Common myeloid progenitor, CD34-positive (primary cell): ENCODE data around the gene CYTH1.

ENCODE experiments used
- CTCF ChIA-PET: fragments of 350-600 bp; sonication (Branson Sonifier 250); formaldehyde crosslinking; loops from one replicate; lab custom pipeline; 2021; ENCODE audit warnings: antibody characterized with exemption; lab: Charles Lee
- POLR2A ChIA-PET: fragments of 350-600 bp; sonication (Branson Sonifier 250); formaldehyde crosslinking; loops from one replicate; lab custom pipeline; 2021; ENCODE audit warnings: antibody characterized with exemption; lab: Charles Lee
- DNase-seq, 3 donors: peaks; one replicate each; pipeline versions ENCODE4 v3.0.0 to v3.0.0-alpha.2; 2013
- H3K27ac ChIP-seq, 2 experiments: 1 replicate in 1 of 2; 2 replicates in 1 of 2; pipeline ENCODE4 v1.7.0; 2013; ENCODE audit warnings: inconsistent platforms in 2 of 2, low read length in 2 of 2, mild to moderate bottlenecking in 2 of 2, low read depth in 1 of 2, moderate library complexity in 1 of 2; ENCODE audit not compliant: severe bottlenecking in 2 of 2, insufficient read depth in 1 of 2, poor library complexity in 1 of 2
- H3K27me3 ChIP-seq, 5 experiments: replicated peaks in 2 of 5; 1 replicate in 3 of 5; 2 replicates in 2 of 5; pipeline versions ENCODE4 v1.6.1 to v1.7.0; 2013; ENCODE audit warnings: low read length in 4 of 5, mild to moderate bottlenecking in 2 of 5, moderate library complexity in 2 of 5, inconsistent platforms in 1 of 5; ENCODE audit not compliant: insufficient read depth in 5 of 5, control insufficient read depth in 4 of 5
- H3K36me3 ChIP-seq, 4 experiments: 1 replicate in 2 of 4; 2 replicates in 2 of 4; pipeline versions ENCODE4 v1.6.1 to v1.7.0; 2013; ENCODE audit warnings: low read length in 3 of 4, control low read depth in 1 of 4, mild to moderate bottlenecking in 1 of 4; ENCODE audit not compliant: control insufficient read depth in 4 of 4, insufficient read depth in 4 of 4
- H3K4me1 ChIP-seq, 4 experiments: 1 replicate in 3 of 4; 2 replicates in 1 of 4; pipeline versions ENCODE4 v1.6.1 to v1.7.1; 2013; ENCODE audit warnings: low read length in 3 of 4, mild to moderate bottlenecking in 3 of 4, control low read depth in 1 of 4, inconsistent platforms in 1 of 4, moderate library complexity in 1 of 4; ENCODE audit not compliant: control insufficient read depth in 4 of 4, insufficient read depth in 4 of 4; ENCODE audit errors: control extremely low read depth in 1 of 4
- H3K4me3 ChIP-seq, 7 experiments: 1 replicate in 4 of 7; 2 replicates in 3 of 7; pipeline versions ENCODE4 v1.5.1 to v1.7.0; 2013; ENCODE audit warnings: mild to moderate bottlenecking in 7 of 7, low read length in 6 of 7, moderate library complexity in 6 of 7, inconsistent platforms in 2 of 7, low read depth in 2 of 7, control low read depth in 1 of 7; ENCODE audit not compliant: insufficient read depth in 4 of 7, control insufficient read depth in 1 of 7; ENCODE audit errors: extremely low read depth in 1 of 7
- H3K9me3 ChIP-seq, 5 experiments: 1 replicate in 4 of 5; 2 replicates in 1 of 5; pipeline versions ENCODE4 v1.6.1 to v1.7.1; 2013; ENCODE audit warnings: low read length in 4 of 5, mild to moderate bottlenecking in 2 of 5, inconsistent platforms in 1 of 5, low read depth in 1 of 5, moderate library complexity in 1 of 5; ENCODE audit not compliant: control insufficient read depth in 4 of 5, insufficient read depth in 2 of 5; ENCODE audit errors: control extremely low read depth in 1 of 5
- WGBS: methylation state at CpG from one replicate; pipeline ENCODE4 v1.1.5; 2013; ENCODE audit not compliant: insufficient coverage; 5-methylcytosine and 5-hydroxymethylcytosine counted together

The CYTH1 gene

DNA sequence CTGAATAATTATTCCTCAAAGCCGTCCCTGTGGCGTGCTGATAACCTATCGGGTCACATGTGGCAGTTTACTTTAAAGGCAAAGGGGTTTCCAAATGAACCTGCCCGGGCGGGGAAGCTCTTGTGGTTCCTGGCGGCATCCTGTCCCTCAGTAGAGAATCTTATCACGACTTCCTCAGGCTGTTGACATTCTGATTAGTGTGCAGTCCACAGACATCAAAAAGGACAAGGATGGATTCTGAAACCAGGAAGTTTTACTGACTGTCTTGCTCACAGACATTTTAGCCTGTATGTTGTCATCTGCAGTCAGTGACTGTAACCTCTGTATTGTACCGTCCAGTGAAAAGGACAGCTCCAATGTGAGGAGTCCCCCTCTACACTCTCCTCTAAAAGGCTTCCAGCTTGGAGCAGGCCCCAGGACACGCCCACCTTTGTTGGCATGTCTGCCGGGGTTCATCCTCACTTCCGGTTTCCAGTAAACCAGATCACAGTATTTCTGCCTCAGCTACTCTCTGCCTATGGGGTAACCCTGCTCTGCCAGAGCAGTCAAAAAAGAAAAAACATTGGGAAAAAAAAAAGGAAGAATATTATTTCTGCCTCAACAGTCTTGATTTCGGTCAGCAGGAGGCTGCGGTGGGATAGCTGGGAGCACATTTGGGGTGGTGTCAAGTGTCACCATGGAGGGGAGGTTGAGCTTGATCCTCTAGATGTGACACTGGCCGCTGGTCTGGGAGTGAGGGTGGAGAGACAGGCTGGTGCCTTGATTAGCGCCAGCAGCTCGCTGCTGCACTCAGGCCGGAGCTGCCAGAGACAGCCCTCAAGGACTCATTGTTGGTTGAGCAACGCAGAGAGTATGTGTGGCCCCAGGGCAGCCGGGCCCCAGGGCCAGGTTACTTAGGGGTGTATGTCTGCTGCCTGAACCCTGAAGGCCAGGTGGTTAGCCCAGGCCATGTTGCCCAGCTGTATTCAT is 115.8 kb downstream of the CYTH1 start:
- 35% methylated on average over 16 of the region's 19 CpGs for WGBS
- DNase-seq, result peak; percentile 95 to 99 (median 97)
- H3K36me3 ChIP-seq, result no peaks in the 10 kb centered on the region
- H3K9me3 ChIP-seq, result no peaks in the 10 kb centered on the region
- no peaks in the 10 kb centered on the region for H3K27me3 ChIP-seq
- ChIA-PET POLR2A (interaction anchor here (0.6 to 1.8 kb wide), 3 partner anchors 8 to 74 kb away, joined by 3 to 10 read pairs (median 4); no protein-coding TSS in a partner anchor), CTCF (interaction anchor here (0.6 to 3.5 kb wide), 10 partner anchors 11 to 68 kb away, joined by 3 to 18 read pairs (median 3); no protein-coding TSS in a partner anchor)
- peaks cover 11 to 33% (median 30%) of the 10 kb centered on the region in 4 experiments for H3K4me1 ChIP-seq
- H3K4me3 ChIP-seq, result peak overlapping the region in 3 of 7 experiments; percentile 0 to 61 (median 34)
- peak overlapping the region in 1 of 2 experiments; percentile 50 for H3K27ac ChIP-seq

DNA sequence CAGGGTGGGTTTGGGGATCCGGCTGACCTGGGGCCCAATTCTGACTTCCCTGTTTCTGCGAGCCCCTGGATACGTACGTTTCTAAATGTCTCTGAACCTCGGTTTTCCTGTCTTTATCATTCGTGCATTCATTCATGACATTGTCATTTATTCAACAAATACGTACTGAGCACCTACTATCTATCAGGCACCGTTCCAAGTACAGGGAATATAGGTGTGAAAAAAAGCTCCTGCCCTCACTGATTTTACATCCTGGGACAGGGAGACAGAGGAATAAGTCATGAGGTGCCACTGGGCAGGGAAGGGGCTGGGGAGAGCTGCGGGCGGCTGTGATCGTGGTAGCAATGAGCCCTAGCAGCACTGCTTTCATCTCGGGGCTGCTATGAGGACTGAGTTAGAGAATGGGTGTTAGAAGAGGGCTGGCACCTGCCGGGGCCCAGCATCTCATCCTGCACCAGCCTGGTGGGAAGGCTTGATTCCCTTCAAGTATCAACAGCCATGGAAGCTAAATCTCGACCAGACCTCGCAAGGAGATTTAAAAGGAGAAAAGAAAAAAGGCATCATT is 116.6 kb downstream of the CYTH1 start:
- Histone ChIP-seq H3K27ac (no peak overlapping the region), H3K36me3 (no peaks in the 10 kb centered on the region), H3K4me1 (peaks cover 11 to 33% (median 30%) of the 10 kb centered on the region in 4 experiments), H3K27me3 (no peaks in the 10 kb centered on the region), H3K4me3 (peak overlapping the region in 4 of 7 experiments; percentile 2 to 61 (median 31)), H3K9me3 (no peaks in the 10 kb centered on the region)
- ChIA-PET POLR2A (interaction anchor here (0.7 to 1.8 kb wide), 2 partner anchors 26 to 73 kb away, joined by 4 to 10 read pairs; no protein-coding TSS in a partner anchor), CTCF (interaction anchor here (1.1 to 3.5 kb wide), 6 partner anchors 12 to 43 kb away, joined by 3 to 18 read pairs (median 4); no protein-coding TSS in a partner anchor)
- 0% methylated on average over 8 of the region's 15 CpGs for WGBS
- no peak for DNase-seq

DNA sequence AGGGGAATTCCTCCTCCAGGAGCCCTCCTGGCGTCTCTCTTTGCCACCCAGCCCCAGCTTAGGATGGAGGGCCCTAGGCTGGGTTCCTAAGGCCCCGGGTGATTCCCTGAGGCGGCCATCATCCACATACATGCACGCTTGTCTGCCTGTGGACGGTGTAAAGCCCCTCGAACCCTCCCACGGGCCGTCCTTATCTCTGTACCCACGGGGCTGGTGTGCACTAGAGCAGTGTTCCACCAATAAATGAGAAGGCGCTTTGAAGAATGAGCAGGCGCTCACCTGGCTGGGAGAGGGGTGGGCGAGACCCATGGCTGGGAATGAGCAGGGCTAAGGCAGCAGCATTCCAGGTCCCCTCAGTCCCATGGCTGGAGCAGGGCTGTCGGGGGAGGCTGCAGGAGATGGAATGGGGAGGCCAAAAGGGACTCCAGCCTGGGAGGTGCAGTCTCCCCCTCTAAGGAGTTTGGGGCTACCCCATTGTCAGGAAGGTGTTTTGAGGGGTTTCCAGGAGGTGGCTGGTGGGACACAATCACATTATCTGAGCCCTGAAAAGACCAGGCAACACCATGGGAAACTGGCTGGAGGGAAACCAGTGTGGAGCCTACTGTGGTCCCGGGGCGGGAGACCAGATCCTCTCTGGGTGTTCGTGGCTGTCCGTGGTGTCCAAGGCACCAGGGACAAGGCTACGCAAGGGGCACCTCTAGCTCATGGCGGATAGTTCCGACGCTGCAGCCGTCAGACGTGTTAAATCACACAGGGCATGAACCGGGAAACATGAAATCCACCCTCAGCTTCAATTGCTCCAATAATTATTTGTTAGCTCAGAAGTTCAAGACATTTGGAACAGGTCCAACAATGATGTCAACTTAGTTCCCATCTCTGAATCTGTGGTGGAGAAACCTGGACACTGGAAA is 117.3 kb downstream of the CYTH1 start:
- CTCF ChIA-PET, result interaction anchor here (1.6 to 3.5 kb wide), 3 partner anchors 11 to 44 kb away, joined by 3 to 18 read pairs (median 9); no protein-coding TSS in a partner anchor

DNA sequence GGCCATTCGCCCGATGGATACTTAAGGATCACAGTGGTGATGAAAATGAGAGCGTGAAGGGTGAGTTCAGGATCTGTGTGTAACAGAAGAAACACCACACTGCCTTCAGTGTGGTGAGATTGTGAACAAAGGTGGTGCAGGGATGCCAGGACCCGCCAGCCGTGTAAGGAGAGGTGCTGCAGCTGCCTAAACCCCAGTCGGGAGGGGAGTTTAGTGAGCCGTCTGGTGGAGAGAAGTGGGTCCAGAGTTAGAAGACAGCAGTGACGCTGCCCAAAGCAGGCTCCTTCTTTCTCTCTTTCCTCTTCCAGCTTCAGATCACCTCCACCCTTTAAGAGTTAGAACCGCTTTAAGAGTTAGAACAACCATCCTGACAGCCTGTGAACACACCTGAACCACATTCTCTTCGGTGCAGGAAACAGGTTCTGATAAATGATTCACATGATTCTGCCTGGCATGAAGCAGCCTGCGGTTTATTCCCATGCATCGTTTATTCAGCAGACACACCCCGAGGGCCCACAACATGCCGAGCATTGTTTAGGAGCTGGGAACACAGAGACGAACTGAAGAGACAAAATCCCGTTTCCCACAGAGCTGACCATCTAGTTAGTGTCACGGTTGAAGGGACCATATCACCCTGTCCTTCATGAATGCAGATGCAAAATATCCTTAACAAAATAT is 120.8 kb downstream of the CYTH1 start:
- Histone ChIP-seq H3K36me3 (no peaks in the 10 kb centered on the region), H3K9me3 (no peaks in the 10 kb centered on the region), H3K4me1 (peaks cover 11 to 22% (median 19%) of the 10 kb centered on the region in 4 experiments), H3K27me3 (no peaks in the 10 kb centered on the region), H3K4me3 (no peak overlapping the region), H3K27ac (no peak overlapping the region)
- ChIA-PET CTCF (interaction anchor here (1.0 to 1.2 kb wide), 2 partner anchors 17 to 47 kb away, joined by 3 to 4 read pairs; no protein-coding TSS in a partner anchor), POLR2A (no interaction called here)
- no peak for DNase-seq
- WGBS, result 91% methylated on average over 16 of the region's 17 CpGs

More for the DNA sequence above, 117.3 kb downstream of the CYTH1 start:
- POLR2A ChIA-PET, result interaction anchor here (1.8 kb wide), 1 partner anchor 72 kb away, joined by 10 read pairs; no protein-coding TSS in a partner anchor
- no peaks in the 10 kb centered on the region for H3K9me3 ChIP-seq
- H3K4me1 ChIP-seq, result peaks cover 11 to 33% (median 30%) of the 10 kb centered on the region in 4 experiments
- H3K4me3 ChIP-seq, result peak overlapping the region in 2 of 7 experiments; percentile 28 to 61
- no peaks in the 10 kb centered on the region for H3K36me3 ChIP-seq
- H3K27ac ChIP-seq, result no peak overlapping the region
- DNase-seq, result peak; percentile 39 to 81 (median 76)
- WGBS, result 67% methylated on average over 23 of the region's 24 CpGs
- H3K27me3 ChIP-seq, result no peaks in the 10 kb centered on the region

DNA sequence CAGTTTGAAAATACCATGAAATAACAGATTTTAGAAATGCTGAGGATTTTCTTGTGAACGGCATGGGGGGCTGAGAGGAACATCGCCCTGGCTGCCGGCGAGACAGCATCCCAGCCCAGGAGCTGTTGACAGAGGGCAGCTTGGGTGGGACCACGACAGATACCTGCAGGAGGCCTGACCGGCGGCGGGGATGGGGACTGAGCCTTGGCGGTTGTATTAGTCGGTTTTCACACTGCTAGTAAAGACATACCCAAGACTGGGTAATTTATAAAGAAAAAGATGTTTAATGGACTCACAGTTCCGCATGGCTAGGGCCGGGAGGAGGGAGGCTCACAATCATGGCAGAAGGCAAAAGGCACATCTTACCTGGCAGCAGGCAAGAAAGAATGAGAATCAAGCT is 122.5 kb downstream of the CYTH1 start:
- Histone ChIP-seq H3K27ac (no peak overlapping the region), H3K4me3 (no peak overlapping the region), H3K36me3 (no peaks in the 10 kb centered on the region), H3K4me1 (peaks cover 0 to 5% (median 2%) of the 10 kb centered on the region in 4 experiments), H3K9me3 (no peaks in the 10 kb centered on the region), H3K27me3 (no peaks in the 10 kb centered on the region)
- WGBS, result 97% methylated on average over 9 of the region's 12 CpGs
- ChIA-PET CTCF (no interaction called here), POLR2A (no interaction called here)
- no peak for DNase-seq

DNA sequence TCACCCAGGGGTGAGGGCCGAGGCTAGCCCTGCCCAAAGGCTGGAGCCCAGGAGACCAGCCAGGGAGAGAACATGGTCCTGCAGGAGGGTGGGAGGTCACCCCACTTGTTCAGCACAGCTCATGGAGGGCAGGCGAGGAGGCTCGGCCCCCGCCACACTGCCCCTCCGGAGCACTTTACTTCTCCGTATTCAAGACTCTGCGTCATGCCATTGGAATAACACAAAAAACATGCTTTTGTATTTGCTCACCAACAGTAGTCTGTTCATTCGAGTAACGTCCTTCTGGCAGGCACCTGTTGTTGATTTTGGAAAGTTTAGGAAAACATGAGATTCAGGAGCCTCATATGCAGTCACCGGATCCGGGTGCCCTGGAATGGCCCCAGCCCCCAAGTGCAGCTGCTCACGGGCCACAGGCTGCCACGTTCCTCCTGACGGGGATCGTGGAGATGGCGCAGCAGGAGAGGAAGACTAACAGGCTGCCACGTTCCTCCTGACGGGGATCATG is 123.7 kb downstream of the CYTH1 start:
- ChIA-PET POLR2A (no interaction called here), CTCF (no interaction called here)
- Histone ChIP-seq H3K4me1 (no peaks in the 10 kb centered on the region), H3K27ac (no peak overlapping the region), H3K9me3 (no peaks in the 10 kb centered on the region), H3K4me3 (no peak overlapping the region), H3K36me3 (no peaks in the 10 kb centered on the region), H3K27me3 (no peaks in the 10 kb centered on the region)
- over 99% methylated on average over 16 of the region's 18 CpGs for WGBS
- DNase-seq, result no peak
